SU-DHL-6 (cell line): ENCODE measurements around the gene ZFYVE26.
A peak's percentile ranks its signal among the peaks of the same experiment; 100 is the strongest.
"Not testable (repeated sequence)": the region's sequence is repeated elsewhere in the genome, so short reads cannot be mapped to it uniquely, and the experiment has no call there.

Experiments used
- H2AFZ ChIP-seq: fragments of 200-600 bp; sonication (generic); 2 replicates; pipeline ENCODE4 v1.6.1; 2014; ENCODE audit warnings: low read depth, mild to moderate bottlenecking, moderate library complexity, mixed read lengths, antibody characterized with exemption, low read length; ENCODE audit not compliant: severe bottlenecking
- H3F3A ChIP-seq: fragments of 200-600 bp; shearing (Covaris generic); 2 replicates; pipeline ENCODE4 v1.6.0; 2016; ENCODE audit warnings: antibody characterized with exemption, mild to moderate bottlenecking; ENCODE audit not compliant: insufficient read depth
- H3K27ac ChIP-seq: fragments of 200-600 bp; sonication (generic); 2 replicates; pipeline ENCODE4 v1.5.1; 2016; ENCODE audit warnings: low read depth, mild to moderate bottlenecking, low read length, moderate library complexity, mixed read lengths
- H3K27me3 ChIP-seq: fragments of 200-600 bp; sonication (generic), shearing (Covaris generic); 2 replicates; pipeline ENCODE4 v1.6.0; 2014; ENCODE audit warnings: mild to moderate bottlenecking, low read length
- H3K36me3 ChIP-seq: fragments of 200-600 bp; sonication (generic); 2 replicates; pipeline ENCODE4 v1.6.1; 2014; ENCODE audit warnings: mild to moderate bottlenecking, low read length, mixed read lengths
- H3K4me2 ChIP-seq: fragments of 300-600, 200-600 bp; shearing (Covaris generic), sonication (generic); 2 replicates; pipeline ENCODE4 v1.6.0; 2014; ENCODE audit warnings: low read length, low read depth, mild to moderate bottlenecking; ENCODE audit not compliant: poor library complexity, severe bottlenecking
- H3K4me3 ChIP-seq: fragments of 200-600 bp; sonication (generic); 2 replicates; pipeline ENCODE4 v1.5.1; 2014; ENCODE audit warnings: antibody characterized with exemption, low read length, mild to moderate bottlenecking, mixed read lengths; ENCODE audit not compliant: insufficient read depth, poor library complexity, severe bottlenecking
- H3K79me2 ChIP-seq: fragments of 200-600 bp; sonication (generic); 2 replicates; pipeline ENCODE4 v1.6.1; 2014; ENCODE audit warnings: mild to moderate bottlenecking, low read length, moderate library complexity; ENCODE audit not compliant: insufficient read depth
- H3K9ac ChIP-seq: fragments of 200-600 bp; sonication (generic); 2 replicates; pipeline ENCODE4 v1.7.0; 2014; ENCODE audit warnings: mild to moderate bottlenecking, low read length
- H3K9me2 ChIP-seq: fragments of 200-600 bp; sonication (generic); replicated peaks from 2 replicates; pipeline ENCODE4 v1.6.1; 2014; ENCODE audit warnings: low read length; ENCODE audit not compliant: insufficient read depth
- H3K9me3 ChIP-seq: fragments of 200-600 bp; sonication (generic); 2 replicates; pipeline ENCODE4 v1.6.1; 2014; ENCODE audit warnings: low read length, mixed read lengths; ENCODE audit not compliant: insufficient read depth
- H4K20me1 ChIP-seq: fragments of 200-600 bp; sonication (generic); 2 replicates; pipeline ENCODE4 v1.6.1; 2014; ENCODE audit warnings: low read depth, mild to moderate bottlenecking, antibody characterized with exemption, low read length, moderate library complexity, mixed read lengths
- EZH2phosphoT487 ChIP-seq: fragments of 200-600 bp; sonication (generic), shearing (Covaris generic); conservative IDR thresholded peaks from 2 replicates; pipeline ENCODE4 v1.6.1; 2018; ENCODE audit warnings: mild to moderate bottlenecking, antibody characterized with exemption, low read length, moderate library complexity, mixed read lengths
- TF ChIP-seq, protein P1 (sequence below): fragments of 200-600 bp; sonication (generic); IDR thresholded peaks from one replicate; pipeline ENCODE4 v1.5.1; 2017; ENCODE audit warnings: antibody characterized with exemption, mild to moderate bottlenecking, low read length, moderate library complexity; ENCODE audit not compliant: insufficient read depth, poor library complexity, severe bottlenecking

The ZFYVE26 gene

DNA sequence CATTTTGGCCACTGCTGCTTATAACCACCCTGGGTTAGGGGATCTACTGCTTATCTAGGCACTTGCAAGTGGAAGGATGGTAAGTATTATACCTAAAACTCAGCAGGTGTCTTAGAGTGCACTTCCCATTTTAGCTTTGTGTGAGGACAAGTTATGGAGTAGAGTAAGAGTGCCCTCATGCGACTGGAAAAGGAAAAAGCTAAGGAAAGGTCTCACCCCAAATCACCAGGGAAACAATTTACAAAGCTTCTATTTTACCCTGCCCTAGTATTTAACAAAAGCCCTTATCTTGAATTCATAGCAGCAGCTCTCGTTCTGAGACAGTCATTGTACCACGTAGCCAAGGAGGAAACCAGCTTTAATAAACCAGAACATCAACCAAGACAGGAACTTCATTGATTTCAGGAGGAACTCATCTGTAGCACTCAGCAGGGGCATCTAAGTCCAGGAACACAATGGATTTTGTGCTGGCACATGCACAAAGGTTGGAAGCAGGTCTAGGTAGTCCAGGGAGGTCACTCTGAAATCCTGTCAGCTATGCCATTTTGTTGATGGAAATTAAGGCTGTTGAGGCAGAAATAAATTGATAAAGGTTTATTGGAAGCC, 111.8 kb downstream of the ZFYVE26 start:
- Histone ChIP-seq H3F3A (no peaks in the 10 kb centered on the region), H3K4me2 (no peak overlapping the region), H3K9me2 (no peaks in the 10 kb centered on the region), H3K27me3 (no peaks in the 10 kb centered on the region), H3K27ac (no peak overlapping the region), H3K4me3 (no peak overlapping the region), H3K9ac (no peak overlapping the region), H3K79me2 (no peaks in the 10 kb centered on the region), H4K20me1 (no peaks in the 10 kb centered on the region), H3K36me3 (no peaks in the 10 kb centered on the region), H3K9me3 (peaks cover 12% of the 10 kb centered on the region; the same call in 1 of the 2 replicates), H2AFZ (no peak overlapping the region)
- TF ChIP-seq, protein P1, sequence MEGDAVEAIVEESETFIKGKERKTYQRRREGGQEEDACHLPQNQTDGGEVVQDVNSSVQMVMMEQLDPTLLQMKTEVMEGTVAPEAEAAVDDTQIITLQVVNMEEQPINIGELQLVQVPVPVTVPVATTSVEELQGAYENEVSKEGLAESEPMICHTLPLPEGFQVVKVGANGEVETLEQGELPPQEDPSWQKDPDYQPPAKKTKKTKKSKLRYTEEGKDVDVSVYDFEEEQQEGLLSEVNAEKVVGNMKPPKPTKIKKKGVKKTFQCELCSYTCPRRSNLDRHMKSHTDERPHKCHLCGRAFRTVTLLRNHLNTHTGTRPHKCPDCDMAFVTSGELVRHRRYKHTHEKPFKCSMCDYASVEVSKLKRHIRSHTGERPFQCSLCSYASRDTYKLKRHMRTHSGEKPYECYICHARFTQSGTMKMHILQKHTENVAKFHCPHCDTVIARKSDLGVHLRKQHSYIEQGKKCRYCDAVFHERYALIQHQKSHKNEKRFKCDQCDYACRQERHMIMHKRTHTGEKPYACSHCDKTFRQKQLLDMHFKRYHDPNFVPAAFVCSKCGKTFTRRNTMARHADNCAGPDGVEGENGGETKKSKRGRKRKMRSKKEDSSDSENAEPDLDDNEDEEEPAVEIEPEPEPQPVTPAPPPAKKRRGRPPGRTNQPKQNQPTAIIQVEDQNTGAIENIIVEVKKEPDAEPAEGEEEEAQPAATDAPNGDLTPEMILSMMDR, result peak; percentile 56
- TF ChIP-seq EZH2phosphoT487, result no peak

DNA sequence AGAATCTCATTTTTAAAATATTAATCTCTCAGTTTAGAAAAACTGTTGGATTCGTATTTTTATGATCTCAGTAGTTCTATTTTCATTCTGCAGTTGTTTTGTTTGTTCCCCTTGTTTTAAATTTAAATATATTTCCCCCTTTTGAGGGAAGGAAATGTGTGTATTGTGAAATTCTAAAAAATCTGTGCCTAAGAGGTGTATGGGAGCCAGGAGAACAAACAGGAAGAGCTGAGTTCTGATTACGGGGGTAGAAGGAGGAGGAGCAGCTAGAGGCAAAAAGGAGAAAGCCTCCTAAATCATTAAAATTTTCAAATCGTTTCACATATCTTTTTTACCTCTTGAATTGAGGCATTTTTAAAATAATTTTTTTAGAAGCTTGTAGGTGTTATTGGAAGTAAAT, 112.4 kb downstream of the ZFYVE26 start:
- no peak overlapping the region for H3K9ac ChIP-seq
- H3F3A ChIP-seq, result no peaks in the 10 kb centered on the region
- H3K79me2 ChIP-seq, result no peaks in the 10 kb centered on the region
- no peak overlapping the region for H3K4me3 ChIP-seq
- TF ChIP-seq, protein P1, result no peak
- TF ChIP-seq EZH2phosphoT487, result no peak
- H3K27ac ChIP-seq, result no peak overlapping the region
- H3K9me2 ChIP-seq, result no peaks in the 10 kb centered on the region
- H2AFZ ChIP-seq, result no peak overlapping the region
- H4K20me1 ChIP-seq, result no peaks in the 10 kb centered on the region
- H3K36me3 ChIP-seq, result no peaks in the 10 kb centered on the region
- no peak overlapping the region for H3K4me2 ChIP-seq
- H3K27me3 ChIP-seq, result no peaks in the 10 kb centered on the region
- peaks cover 7% of the 10 kb centered on the region; the same call in 1 of the 2 replicates for H3K9me3 ChIP-seq

DNA sequence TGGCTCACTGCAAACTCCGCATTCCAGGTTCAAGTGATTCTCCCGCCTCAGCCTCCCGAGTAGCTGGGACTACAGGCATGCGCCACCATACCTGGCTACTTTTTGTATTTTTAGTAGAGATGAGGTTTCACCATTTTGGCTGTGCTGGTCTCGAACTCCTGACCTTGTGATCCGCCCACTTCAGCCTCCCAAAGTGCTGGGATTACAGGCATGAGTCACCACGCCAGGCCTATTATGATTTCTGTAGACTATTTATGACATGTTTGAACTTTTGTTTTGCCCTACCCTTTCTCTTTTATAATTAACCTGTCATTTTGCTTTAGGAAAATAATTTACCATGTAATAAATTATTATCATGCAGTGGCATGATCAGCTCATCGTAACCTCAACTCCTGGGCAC, 114.9 kb downstream of the ZFYVE26 start, which contains the start of gene RDH12:
Gene RDH12, plus strand, starts transcription at position 395 of the 400 bp plus-strand sequence. CDS start 20,757 bp downstream, outside the sequence.
- not testable (repeated sequence) for H3F3A ChIP-seq, H3K4me3 ChIP-seq, H3K36me3 ChIP-seq, H3K9me2 ChIP-seq, H3K4me2 ChIP-seq, H3K9ac ChIP-seq, H2AFZ ChIP-seq, H3K27me3 ChIP-seq, H3K9me3 ChIP-seq, H3K27ac ChIP-seq, H3K79me2 ChIP-seq, H4K20me1 ChIP-seq

DNA sequence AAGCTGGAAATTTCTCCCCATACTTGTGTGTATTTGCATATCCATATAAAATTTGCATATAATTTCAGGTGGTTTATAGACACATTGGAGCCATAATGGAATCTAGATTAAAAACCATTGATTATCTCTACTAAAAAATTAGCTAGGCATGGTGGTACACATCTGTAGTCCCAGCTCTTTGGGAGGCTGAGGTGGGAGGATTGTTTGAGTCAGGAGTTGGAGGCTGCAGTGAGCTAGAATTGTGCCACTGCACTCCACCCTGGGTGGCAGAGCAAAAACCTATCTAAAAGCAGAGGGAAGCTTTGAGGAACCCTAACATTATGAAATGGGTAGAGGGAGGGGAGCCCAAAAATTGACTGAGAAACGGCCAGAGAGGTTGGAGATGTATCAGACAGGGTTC, 118.2 kb downstream of the ZFYVE26 start:
- H3K27me3 ChIP-seq, result no peaks in the 10 kb centered on the region
- H3K9me2 ChIP-seq, result no peaks in the 10 kb centered on the region
- H3K27ac ChIP-seq, result no peak overlapping the region
- peaks cover 18% of the 10 kb centered on the region for H3K79me2 ChIP-seq
- H3K4me2 ChIP-seq, result no peak overlapping the region
- TF ChIP-seq EZH2phosphoT487, result no peak
- H4K20me1 ChIP-seq, result no peaks in the 10 kb centered on the region
- no peaks in the 10 kb centered on the region for H3K36me3 ChIP-seq
- H3F3A ChIP-seq, result no peaks in the 10 kb centered on the region
- H2AFZ ChIP-seq, result no peak overlapping the region
- no peak overlapping the region for H3K9ac ChIP-seq
- no peak overlapping the region for H3K4me3 ChIP-seq
- H3K9me3 ChIP-seq, result no peaks in the 10 kb centered on the region
